SU-DHL-6 (cell line): ENCODE data around the gene ZFYVE1.
A peak's percentile ranks its signal among the peaks of the same experiment; 100 is the strongest.
"Not testable (repeated sequence)": the region's sequence is repeated elsewhere in the genome, so short reads cannot be mapped to it uniquely, and the experiment has no call there.

Source experiments
- H2AFZ ChIP-seq: fragments of 200-600 bp; sonication (generic); 2 replicates; pipeline ENCODE4 v1.6.1; 2014; ENCODE audit warnings: low read depth, mild to moderate bottlenecking, moderate library complexity, mixed read lengths, antibody characterized with exemption, low read length; ENCODE audit not compliant: severe bottlenecking
- H3F3A ChIP-seq: fragments of 200-600 bp; shearing (Covaris generic); 2 replicates; pipeline ENCODE4 v1.6.0; 2016; ENCODE audit warnings: antibody characterized with exemption, mild to moderate bottlenecking; ENCODE audit not compliant: insufficient read depth
- H3K27ac ChIP-seq: fragments of 200-600 bp; sonication (generic); 2 replicates; pipeline ENCODE4 v1.5.1; 2016; ENCODE audit warnings: low read depth, mild to moderate bottlenecking, low read length, moderate library complexity, mixed read lengths
- H3K27me3 ChIP-seq: fragments of 200-600 bp; sonication (generic), shearing (Covaris generic); 2 replicates; pipeline ENCODE4 v1.6.0; 2014; ENCODE audit warnings: mild to moderate bottlenecking, low read length
- H3K36me3 ChIP-seq: fragments of 200-600 bp; sonication (generic); 2 replicates; pipeline ENCODE4 v1.6.1; 2014; ENCODE audit warnings: mild to moderate bottlenecking, low read length, mixed read lengths
- H3K4me2 ChIP-seq: fragments of 300-600, 200-600 bp; shearing (Covaris generic), sonication (generic); 2 replicates; pipeline ENCODE4 v1.6.0; 2014; ENCODE audit warnings: low read length, low read depth, mild to moderate bottlenecking; ENCODE audit not compliant: poor library complexity, severe bottlenecking
- H3K4me3 ChIP-seq: fragments of 200-600 bp; sonication (generic); 2 replicates; pipeline ENCODE4 v1.5.1; 2014; ENCODE audit warnings: antibody characterized with exemption, low read length, mild to moderate bottlenecking, mixed read lengths; ENCODE audit not compliant: insufficient read depth, poor library complexity, severe bottlenecking
- H3K79me2 ChIP-seq: fragments of 200-600 bp; sonication (generic); 2 replicates; pipeline ENCODE4 v1.6.1; 2014; ENCODE audit warnings: mild to moderate bottlenecking, low read length, moderate library complexity; ENCODE audit not compliant: insufficient read depth
- H3K9ac ChIP-seq: fragments of 200-600 bp; sonication (generic); 2 replicates; pipeline ENCODE4 v1.7.0; 2014; ENCODE audit warnings: mild to moderate bottlenecking, low read length
- H3K9me2 ChIP-seq: fragments of 200-600 bp; sonication (generic); replicated peaks from 2 replicates; pipeline ENCODE4 v1.6.1; 2014; ENCODE audit warnings: low read length; ENCODE audit not compliant: insufficient read depth
- H3K9me3 ChIP-seq: fragments of 200-600 bp; sonication (generic); 2 replicates; pipeline ENCODE4 v1.6.1; 2014; ENCODE audit warnings: low read length, mixed read lengths; ENCODE audit not compliant: insufficient read depth
- H4K20me1 ChIP-seq: fragments of 200-600 bp; sonication (generic); 2 replicates; pipeline ENCODE4 v1.6.1; 2014; ENCODE audit warnings: low read depth, mild to moderate bottlenecking, antibody characterized with exemption, low read length, moderate library complexity, mixed read lengths
- EZH2phosphoT487 ChIP-seq: fragments of 200-600 bp; sonication (generic), shearing (Covaris generic); conservative IDR thresholded peaks from 2 replicates; pipeline ENCODE4 v1.6.1; 2018; ENCODE audit warnings: mild to moderate bottlenecking, antibody characterized with exemption, low read length, moderate library complexity, mixed read lengths
- TF ChIP-seq, protein P1 (sequence below): fragments of 200-600 bp; sonication (generic); IDR thresholded peaks from one replicate; pipeline ENCODE4 v1.5.1; 2017; ENCODE audit warnings: antibody characterized with exemption, mild to moderate bottlenecking, low read length, moderate library complexity; ENCODE audit not compliant: insufficient read depth, poor library complexity, severe bottlenecking

The ZFYVE1 gene

DNA sequence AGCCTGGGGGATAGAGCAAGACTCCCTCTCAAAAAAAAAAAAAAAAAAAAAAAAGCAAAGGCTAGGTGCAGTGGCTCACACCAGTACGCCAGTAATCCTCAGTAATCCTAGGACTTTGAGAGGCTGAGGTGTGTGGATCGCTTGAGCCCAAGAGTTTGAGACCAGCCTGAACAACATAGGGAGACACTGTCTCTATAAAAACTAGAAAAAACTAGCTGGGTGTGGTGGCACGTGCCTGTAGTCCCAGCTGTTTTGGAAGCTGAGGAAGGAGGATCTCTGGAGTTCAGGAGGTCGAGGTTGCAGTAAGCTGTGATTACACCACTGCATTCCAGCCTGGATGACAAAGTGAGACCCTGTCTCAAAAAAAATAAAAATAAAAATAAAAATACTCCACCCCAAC, 22.5 kb upstream of the ZFYVE1 start:
- H3K36me3 ChIP-seq: no peaks in the 10 kb centered on the region
- TF ChIP-seq EZH2phosphoT487: no peak
- TF ChIP-seq, protein P1, sequence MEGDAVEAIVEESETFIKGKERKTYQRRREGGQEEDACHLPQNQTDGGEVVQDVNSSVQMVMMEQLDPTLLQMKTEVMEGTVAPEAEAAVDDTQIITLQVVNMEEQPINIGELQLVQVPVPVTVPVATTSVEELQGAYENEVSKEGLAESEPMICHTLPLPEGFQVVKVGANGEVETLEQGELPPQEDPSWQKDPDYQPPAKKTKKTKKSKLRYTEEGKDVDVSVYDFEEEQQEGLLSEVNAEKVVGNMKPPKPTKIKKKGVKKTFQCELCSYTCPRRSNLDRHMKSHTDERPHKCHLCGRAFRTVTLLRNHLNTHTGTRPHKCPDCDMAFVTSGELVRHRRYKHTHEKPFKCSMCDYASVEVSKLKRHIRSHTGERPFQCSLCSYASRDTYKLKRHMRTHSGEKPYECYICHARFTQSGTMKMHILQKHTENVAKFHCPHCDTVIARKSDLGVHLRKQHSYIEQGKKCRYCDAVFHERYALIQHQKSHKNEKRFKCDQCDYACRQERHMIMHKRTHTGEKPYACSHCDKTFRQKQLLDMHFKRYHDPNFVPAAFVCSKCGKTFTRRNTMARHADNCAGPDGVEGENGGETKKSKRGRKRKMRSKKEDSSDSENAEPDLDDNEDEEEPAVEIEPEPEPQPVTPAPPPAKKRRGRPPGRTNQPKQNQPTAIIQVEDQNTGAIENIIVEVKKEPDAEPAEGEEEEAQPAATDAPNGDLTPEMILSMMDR: no peak
- H3K9ac ChIP-seq: no peak overlapping the region

DNA sequence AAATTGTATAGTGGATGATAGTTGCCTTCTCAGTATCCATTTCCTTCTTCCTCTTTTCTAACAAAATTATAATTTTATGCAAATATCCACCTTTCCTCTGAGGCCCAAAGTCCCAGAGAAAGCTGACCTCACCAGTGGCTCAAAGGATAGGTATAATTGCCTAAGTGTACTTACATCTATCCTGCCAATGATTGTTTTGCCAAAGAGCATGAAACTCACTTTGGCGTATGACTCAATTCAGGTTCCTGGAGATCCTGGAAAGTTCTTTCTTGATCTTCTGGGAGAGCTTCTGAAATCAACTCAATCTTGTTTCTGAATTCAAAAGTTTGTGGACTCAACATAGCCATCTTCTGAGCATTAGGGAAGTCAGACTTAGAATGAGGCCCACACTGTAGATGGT, 20.9 kb upstream of the ZFYVE1 start:
- Histone ChIP-seq H3K9ac (no peak overlapping the region), H3K36me3 (no peaks in the 10 kb centered on the region), H3F3A (no peaks in the 10 kb centered on the region), H3K4me2 (no peak overlapping the region), H2AFZ (no peak overlapping the region), H4K20me1 (no peaks in the 10 kb centered on the region), H3K9me2 (no peaks in the 10 kb centered on the region), H3K27me3 (no peaks in the 10 kb centered on the region), H3K79me2 (no peaks in the 10 kb centered on the region), H3K27ac (no peak overlapping the region), H3K9me3 (no peaks in the 10 kb centered on the region), H3K4me3 (no peak overlapping the region)
- no peak for TF ChIP-seq EZH2phosphoT487
- TF ChIP-seq, protein P1: no peak

More for the DNA sequence above, 22.5 kb upstream of the ZFYVE1 start:
- H2AFZ ChIP-seq: no peak overlapping the region
- no peaks in the 10 kb centered on the region for H3K27me3 ChIP-seq
- no peaks in the 10 kb centered on the region for H3K9me2 ChIP-seq
- H4K20me1 ChIP-seq: no peaks in the 10 kb centered on the region
- no peaks in the 10 kb centered on the region for H3F3A ChIP-seq
- H3K4me2 ChIP-seq: no peak overlapping the region
- H3K79me2 ChIP-seq: no peaks in the 10 kb centered on the region
- H3K27ac ChIP-seq: no peak overlapping the region
- H3K9me3 ChIP-seq: no peaks in the 10 kb centered on the region
- H3K4me3 ChIP-seq: no peak overlapping the region

- H3K9ac ChIP-seq, H3F3A ChIP-seq, H3K4me2 ChIP-seq, H3K9me3 ChIP-seq, H3K36me3 ChIP-seq, H3K27me3 ChIP-seq, H4K20me1 ChIP-seq, H3K27ac ChIP-seq, H3K4me3 ChIP-seq, H3K79me2 ChIP-seq, H3K9me2 ChIP-seq, H2AFZ ChIP-seq: not testable (repeated sequence)
These were observed 10.0 kb upstream of the ZFYVE1 start for GRCh38 chr14:73036706-73037450.

DNA sequence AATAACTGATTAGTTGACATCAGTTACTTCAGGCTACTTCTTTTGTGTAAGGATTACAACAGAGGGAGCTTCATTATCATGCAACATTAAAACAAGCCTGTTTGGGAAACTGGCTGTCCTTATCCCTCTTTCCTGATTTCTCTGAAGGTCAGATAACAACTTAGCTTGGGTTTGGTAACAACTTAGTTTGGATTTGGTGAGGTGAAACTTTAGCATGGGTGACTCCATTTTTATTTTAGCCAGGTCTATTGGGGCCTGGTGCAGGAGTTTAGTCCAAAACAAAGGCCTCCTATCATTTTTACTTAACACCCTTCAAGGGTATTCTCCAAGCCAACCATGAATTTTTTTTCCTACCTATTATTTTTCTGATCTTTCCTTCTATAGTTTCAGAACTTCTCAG, 1.1 kb upstream of the ZFYVE1 start:
- H3K9ac ChIP-seq: peak overlapping the region; percentile 64

More for the DNA sequence above, 1.1 kb upstream of the ZFYVE1 start:
- 0 out of 2 replicates have a peak, but pooled peaks cover 4% of the 10 kb centered on the region for H3F3A ChIP-seq
- H3K36me3 ChIP-seq: peaks cover 3% of the 10 kb centered on the region; the same call in 1 of the 2 replicates
- H3K9me3 ChIP-seq: no peaks in the 10 kb centered on the region
- no peaks in the 10 kb centered on the region for H3K9me2 ChIP-seq
- peaks cover 5% of the 10 kb centered on the region; the same call in 1 of the 2 replicates for H3K79me2 ChIP-seq
- peak overlapping the region; percentile 89 for H3K4me2 ChIP-seq
- TF ChIP-seq EZH2phosphoT487: no peak
- TF ChIP-seq, protein P1: no peak
- H2AFZ ChIP-seq: peak overlapping the region; percentile 90
- no peak overlapping the region for H3K27ac ChIP-seq
- H3K4me3 ChIP-seq: no peak overlapping the region
- H3K27me3 ChIP-seq: no peaks in the 10 kb centered on the region
- H4K20me1 ChIP-seq: no peaks in the 10 kb centered on the region
